GM12801 (cell line): ENCODE data around the gene ADRM1.

ENCODE experiments used
- CTCF ChIP-seq: IDR thresholded peaks from one replicate; pipeline ENCODE4 v1.5.1; 2011; ENCODE audit warnings: control low read depth; ENCODE audit not compliant: insufficient read length; ENCODE audit errors: extremely low read depth

ADRM1 gene

GRCh38 chr20:62314339-62314638, 11.5 kb downstream of the ADRM1 start:
- no peak for TF ChIP-seq CTCF

GRCh38 chr20:62314711-62315302, 12.0 kb downstream of the ADRM1 start:
- no peak for TF ChIP-seq CTCF

DNA sequence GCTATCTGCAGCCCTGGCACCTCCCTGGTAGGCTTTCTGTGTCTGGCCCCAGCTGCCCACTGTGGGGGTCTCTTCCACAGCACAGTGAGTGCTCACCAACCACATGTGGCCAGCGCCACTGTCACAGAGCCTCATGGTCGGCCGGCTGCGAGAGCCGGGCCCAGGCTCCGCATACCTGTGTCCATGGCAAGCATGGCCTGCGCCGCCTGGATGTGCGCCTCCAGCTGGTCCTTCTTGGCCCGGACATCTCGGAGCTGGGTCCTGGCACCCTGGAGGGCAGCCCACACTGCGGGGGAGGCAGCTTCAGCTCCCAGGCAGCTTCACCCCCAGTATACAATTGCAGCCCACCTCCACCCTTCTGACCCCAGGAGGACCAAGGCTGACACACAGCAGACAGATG, 13.0 kb downstream of the ADRM1 start:
- TF ChIP-seq CTCF: no peak

- TF ChIP-seq CTCF: no peak
Observed at GRCh38 chr20:62316331-62317166, 13.8 kb downstream of the ADRM1 start.

DNA sequence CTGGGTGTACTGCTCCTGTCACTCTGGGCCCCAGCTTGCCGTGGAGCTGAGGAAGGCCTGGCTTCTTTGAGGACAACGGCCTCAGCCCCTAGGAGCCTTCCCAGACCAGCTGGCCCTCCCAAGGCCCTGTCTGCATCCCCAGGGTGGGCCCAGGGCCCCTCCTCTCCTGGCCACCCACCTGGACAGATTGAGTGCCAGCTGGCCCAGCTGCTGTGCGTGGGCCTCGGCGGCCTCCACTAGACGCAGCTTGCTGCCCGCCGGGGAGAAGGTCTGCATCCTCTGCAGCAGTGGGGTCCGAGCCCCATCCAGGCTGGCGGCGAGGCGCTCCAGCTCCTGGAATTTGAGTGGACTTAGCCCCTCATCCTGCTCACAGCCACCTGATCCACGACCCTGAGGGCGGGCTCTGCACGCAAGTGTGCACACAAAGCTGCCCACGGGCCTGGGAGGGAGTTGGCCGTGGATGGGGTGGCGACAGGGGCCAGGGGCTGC, 14.4 kb downstream of the ADRM1 start:
- no peak for TF ChIP-seq CTCF

DNA sequence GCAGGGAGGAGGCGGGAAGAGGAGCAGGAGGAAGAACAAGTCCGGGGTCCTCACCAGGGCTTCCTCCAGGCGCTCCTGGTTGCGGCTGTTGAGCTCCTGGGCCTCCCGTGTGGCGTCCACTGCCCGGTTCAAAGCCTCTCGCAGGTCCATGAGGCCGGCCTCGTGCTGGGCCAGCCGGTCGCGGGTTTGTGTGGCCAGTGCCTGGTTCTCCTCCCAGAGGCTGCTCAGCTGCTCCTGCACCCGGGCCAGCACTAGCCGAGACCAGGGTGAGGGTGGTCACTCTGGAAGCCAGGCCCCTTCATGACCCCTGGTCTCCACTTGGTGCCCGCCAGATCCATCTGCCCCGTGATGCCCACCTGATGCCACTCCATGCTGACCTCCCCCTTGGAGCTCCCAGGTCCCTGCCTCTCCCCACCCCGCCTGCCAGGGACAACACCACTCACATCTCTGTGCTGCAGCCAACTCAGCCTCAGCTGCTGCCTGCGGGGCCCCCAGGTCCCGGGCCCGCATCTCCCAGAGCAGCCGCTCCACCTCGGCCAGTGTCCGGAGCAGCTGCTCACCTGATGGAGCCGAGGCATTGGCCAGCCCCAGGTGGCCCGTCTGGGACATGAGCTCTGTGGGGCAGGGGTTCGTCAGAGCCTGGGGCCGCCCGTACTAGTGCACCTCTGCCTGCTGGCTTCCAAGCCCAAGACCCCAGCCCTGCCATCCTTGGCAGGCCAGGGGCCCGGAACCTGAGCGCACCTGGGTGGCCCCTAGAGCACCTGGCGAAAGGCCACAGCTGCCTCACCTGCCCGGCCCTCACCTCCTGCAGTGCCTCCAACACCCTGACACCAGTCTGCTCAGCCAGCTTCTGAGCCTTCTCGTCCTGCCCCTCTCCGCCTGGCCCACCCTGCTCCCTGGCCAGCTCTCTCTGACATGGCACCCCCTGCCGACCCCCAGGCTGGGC, 15.9 kb downstream of the ADRM1 start:
- no peak for TF ChIP-seq CTCF

- TF ChIP-seq CTCF: no peak
Observed at GRCh38 chr20:62319346-62319909, 16.6 kb downstream of the ADRM1 start.
